ENCODE data around the gene LMF2. TPM values are rescaled to one million over a fixed set of nuclear protein-coding genes. Genes with fewer than 3 reads are reported as not detected.
A peak's percentile ranks its signal among the peaks of the same experiment; 100 is the strongest.

Gene LMF2
- total and polyA plus RNA-seq, 2 of the 8 experiments (the other 6 are each of a cell fraction or from before 2014, with no cell fraction given) = 34.3 to 62.9 TPM

DNA sequence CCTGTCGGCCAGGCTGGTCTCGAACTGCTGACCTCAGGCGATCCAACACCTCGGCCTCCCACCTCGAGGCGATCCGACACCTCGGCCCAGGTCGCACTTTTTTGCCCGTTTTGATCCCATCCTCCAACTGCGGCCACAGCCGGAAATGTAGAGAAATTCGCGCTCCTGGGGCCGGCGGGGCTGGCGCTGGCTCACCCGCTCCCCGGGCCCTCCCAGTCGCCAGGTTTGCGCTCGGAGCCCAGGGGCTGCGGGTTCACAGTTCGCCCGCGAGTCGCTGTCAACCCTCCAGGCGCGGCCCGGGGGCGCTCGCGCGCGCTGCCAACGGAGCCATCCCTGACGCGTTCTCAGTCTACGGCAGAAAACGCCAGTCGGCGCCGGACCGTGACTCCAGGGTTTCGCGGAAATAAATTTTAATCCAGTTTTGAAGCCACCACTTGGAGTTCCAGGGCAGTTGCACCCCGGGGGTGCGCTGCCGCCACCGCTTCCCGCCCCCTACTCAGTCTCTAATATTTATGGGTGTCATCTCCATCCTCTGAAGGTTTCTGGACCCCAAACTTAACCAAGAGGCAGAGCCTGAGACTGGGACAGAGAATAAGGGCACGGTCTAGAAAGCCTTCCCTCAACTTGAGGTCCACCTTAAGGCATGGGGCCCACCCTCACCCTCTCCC is 36.7 kb upstream of the LMF2 start (continued):
- TF ChIP-seq RAD21 (IDR thresholded peaks at IDR 0.05 in 1 of 2, conservative IDR thresholded peaks at IDR 0.05 in 1 of 2; ENCODE audit: low read depth in 2 of 2, low read length in 2 of 2) (peak; percentile 57 to 65), TAF1 (IDR thresholded peaks at IDR 0.05; ENCODE audit: low read depth, low read length) (no peak), ASH2L (IDR thresholded peaks at IDR 0.05; ENCODE audit: low read length) (peak; percentile 25), HDAC2 (IDR thresholded peaks at IDR 0.05; ENCODE audit: borderline replicate concordance in 1 of 2, low read depth in 2 of 2, low read length in 2 of 2) (0 out of 4 replicates have a peak, but pooled peaks of 1 of the 2 experiments have one; percentile 41), TEAD4 (IDR thresholded peaks at IDR 0.05; ENCODE audit: low read depth, low read length) (no peak), SP1 (IDR thresholded peaks at IDR 0.05; ENCODE audit: low read depth, low read length) (no peak), CHD2 (IDR thresholded peaks at IDR 0.05; ENCODE audit: low read length) (no peak), ZNF274 (IDR thresholded peaks at IDR 0.05; ENCODE audit: borderline replicate concordance, extremely low read depth, low read length) (no peak), CREB1 (IDR thresholded peaks at IDR 0.05) (peak; percentile 75), HDAC6 (IDR thresholded peaks at IDR 0.05; ENCODE audit: low read depth, low read length) (no peak), SIX5 (IDR thresholded peaks at IDR 0.05; ENCODE audit: low read depth, low read length) (no peak), TBP (IDR thresholded peaks at IDR 0.05; ENCODE audit: low read depth, low read length) (peak; percentile 66), NANOG (IDR thresholded peaks at IDR 0.05; ENCODE audit: insufficient read depth, low read depth, low read length, poor library complexity, severe bottlenecking) (no peak), SIRT6 (IDR thresholded peaks at IDR 0.05; ENCODE audit: low read length) (no peak), CBX8 (IDR thresholded peaks at IDR 0.05; ENCODE audit: borderline replicate concordance, low read depth, low read length) (no peak)
- TF ChIP-seq, protein P1, sequence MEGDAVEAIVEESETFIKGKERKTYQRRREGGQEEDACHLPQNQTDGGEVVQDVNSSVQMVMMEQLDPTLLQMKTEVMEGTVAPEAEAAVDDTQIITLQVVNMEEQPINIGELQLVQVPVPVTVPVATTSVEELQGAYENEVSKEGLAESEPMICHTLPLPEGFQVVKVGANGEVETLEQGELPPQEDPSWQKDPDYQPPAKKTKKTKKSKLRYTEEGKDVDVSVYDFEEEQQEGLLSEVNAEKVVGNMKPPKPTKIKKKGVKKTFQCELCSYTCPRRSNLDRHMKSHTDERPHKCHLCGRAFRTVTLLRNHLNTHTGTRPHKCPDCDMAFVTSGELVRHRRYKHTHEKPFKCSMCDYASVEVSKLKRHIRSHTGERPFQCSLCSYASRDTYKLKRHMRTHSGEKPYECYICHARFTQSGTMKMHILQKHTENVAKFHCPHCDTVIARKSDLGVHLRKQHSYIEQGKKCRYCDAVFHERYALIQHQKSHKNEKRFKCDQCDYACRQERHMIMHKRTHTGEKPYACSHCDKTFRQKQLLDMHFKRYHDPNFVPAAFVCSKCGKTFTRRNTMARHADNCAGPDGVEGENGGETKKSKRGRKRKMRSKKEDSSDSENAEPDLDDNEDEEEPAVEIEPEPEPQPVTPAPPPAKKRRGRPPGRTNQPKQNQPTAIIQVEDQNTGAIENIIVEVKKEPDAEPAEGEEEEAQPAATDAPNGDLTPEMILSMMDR (IDR thresholded peaks at IDR 0.05; ENCODE audit: control extremely low read depth in 1 of 3, insufficient read depth in 1 of 3, low read depth in 1 of 3, low read length in 3 of 3) = peak; percentile 74 to 88 (median 75)

Measured in H1 (cell line).